ENCODE measurements around the gene CRACDL. TPM values are rescaled to one million over a fixed set of nuclear protein-coding genes. Genes with fewer than 3 reads are reported as not detected.

CRACDL gene
- total RNA-seq, 4 donors from 2014 or later = 7.2 to 19.0 (median 15.4) TPM

GRCh38 chr2:98768384-98769113, 167.5 kb downstream of the CRACDL start:
- 41 to 48% methylated on average over 7 of the region's 7 CpGs for WGBS, 2 donors
- TF ChIP-seq EP300 (IDR thresholded peaks at IDR 0.05) (peak in 1 of 2 donors; percentile 13), POLR2A (IDR thresholded peaks at IDR 0.05) (no peak), CTCF (IDR thresholded peaks at IDR 0.05) (no peak)
- no peak for DNase-seq (ENCODE audit: low spot score in 2 of 2)

GRCh38 chr2:98764499-98764898, 171.5 kb downstream of the CRACDL start:
- TF ChIP-seq EP300 (IDR thresholded peaks at IDR 0.05) = peak; percentile 26 to 66
- TF ChIP-seq POLR2A (IDR thresholded peaks at IDR 0.05) = no peak
- H3K27ac ChIP-seq = no peak overlapping the region
- DNase-seq (ENCODE audit: low spot score in 2 of 2) = no peak
- WGBS, 2 donors = 81 to 94% methylated on average over 4 of the region's 4 CpGs
- peaks cover 0 to 19% (median 10%) of the 10 kb centered on the region in 4 donors for H3K4me1 ChIP-seq
- no peaks in the 10 kb centered on the region for H3K27me3 ChIP-seq
- no peaks in the 10 kb centered on the region for H3K36me3 ChIP-seq
- no peaks in the 10 kb centered on the region for H3K9me3 ChIP-seq
- H3K4me3 ChIP-seq = no peak overlapping the region

More at GRCh38 chr2:98768384-98769113, 167.5 kb downstream of the CRACDL start:
- Histone ChIP-seq H3K36me3 (no peaks in the 10 kb centered on the region), H3K27ac (no peak overlapping the region), H3K4me3 (no peak overlapping the region), H3K27me3 (no peaks in the 10 kb centered on the region), H3K9me3 (no peaks in the 10 kb centered on the region), H3K4me1 (peaks cover 0 to 9% (median under 1%) of the 10 kb centered on the region in 4 donors)

- no peak overlapping the region for H3K4me3 ChIP-seq
- WGBS, 2 donors = 68 to 69% methylated on average over 6 of the region's 6 CpGs
- H3K27me3 ChIP-seq = no peaks in the 10 kb centered on the region
- no peak for TF ChIP-seq EP300 (IDR thresholded peaks at IDR 0.05)
- no peak for TF ChIP-seq CTCF (IDR thresholded peaks at IDR 0.05)
- no peak for TF ChIP-seq POLR2A (IDR thresholded peaks at IDR 0.05)
- no peaks in the 10 kb centered on the region for H3K36me3 ChIP-seq
- H3K9me3 ChIP-seq = no peaks in the 10 kb centered on the region
- DNase-seq (ENCODE audit: low spot score in 2 of 2) = no peak
- peaks cover 0 to 16% (median 12%) of the 10 kb centered on the region in 4 donors for H3K4me1 ChIP-seq
- no peak overlapping the region for H3K27ac ChIP-seq
Observed at GRCh38 chr2:98763209-98763951, 172.6 kb downstream of the CRACDL start.

- Histone ChIP-seq H3K4me1 (peaks cover 0 to 26% (median 19%) of the 10 kb centered on the region in 4 donors), H3K4me3 (no peak overlapping the region), H3K9me3 (no peaks in the 10 kb centered on the region), H3K36me3 (no peaks in the 10 kb centered on the region), H3K27ac (peak overlapping the region in 2 of 4 donors; percentile 29 to 63), H3K27me3 (no peaks in the 10 kb centered on the region)
- 67 to 73% methylated on average over 6 of the region's 6 CpGs for WGBS, 2 donors
- no peak for DNase-seq (ENCODE audit: low spot score in 2 of 2)
- TF ChIP-seq POLR2A (IDR thresholded peaks at IDR 0.05) (no peak), CTCF (IDR thresholded peaks at IDR 0.05) (no peak), EP300 (IDR thresholded peaks at IDR 0.05) (no peak)
Observed at GRCh38 chr2:98761909-98762308, 174.1 kb downstream of the CRACDL start.

GRCh38 chr2:98761267-98761781, 174.7 kb downstream of the CRACDL start:
- H3K36me3 ChIP-seq = no peaks in the 10 kb centered on the region
- H3K9me3 ChIP-seq = no peaks in the 10 kb centered on the region
- no peaks in the 10 kb centered on the region for H3K27me3 ChIP-seq
- H3K4me1 ChIP-seq = peaks cover 0 to 26% (median 19%) of the 10 kb centered on the region in 4 donors
- H3K4me3 ChIP-seq = no peak overlapping the region
- H3K27ac ChIP-seq = peak overlapping the region in 2 of 4 donors; percentile 29 to 63
- no peak for TF ChIP-seq CTCF (IDR thresholded peaks at IDR 0.05)
- TF ChIP-seq EP300 (IDR thresholded peaks at IDR 0.05) = peak; percentile 56 to 61
- TF ChIP-seq POLR2A (IDR thresholded peaks at IDR 0.05) = no peak
- 39 to 51% methylated on average over 9 of the region's 9 CpGs for whole genome bisulfite sequencing, 2 donors
- no peak for DNase-seq (ENCODE audit: low spot score in 2 of 2)
